ENCODE data around the gene C1QL2. TPM values are rescaled to one million over a fixed set of nuclear protein-coding genes. Genes with fewer than 3 reads are reported as not detected.

The C1QL2 gene
- total and polyA plus RNA-seq, 2 experiments from 2014 or later: 0.69 to 0.87 TPM

DNA sequence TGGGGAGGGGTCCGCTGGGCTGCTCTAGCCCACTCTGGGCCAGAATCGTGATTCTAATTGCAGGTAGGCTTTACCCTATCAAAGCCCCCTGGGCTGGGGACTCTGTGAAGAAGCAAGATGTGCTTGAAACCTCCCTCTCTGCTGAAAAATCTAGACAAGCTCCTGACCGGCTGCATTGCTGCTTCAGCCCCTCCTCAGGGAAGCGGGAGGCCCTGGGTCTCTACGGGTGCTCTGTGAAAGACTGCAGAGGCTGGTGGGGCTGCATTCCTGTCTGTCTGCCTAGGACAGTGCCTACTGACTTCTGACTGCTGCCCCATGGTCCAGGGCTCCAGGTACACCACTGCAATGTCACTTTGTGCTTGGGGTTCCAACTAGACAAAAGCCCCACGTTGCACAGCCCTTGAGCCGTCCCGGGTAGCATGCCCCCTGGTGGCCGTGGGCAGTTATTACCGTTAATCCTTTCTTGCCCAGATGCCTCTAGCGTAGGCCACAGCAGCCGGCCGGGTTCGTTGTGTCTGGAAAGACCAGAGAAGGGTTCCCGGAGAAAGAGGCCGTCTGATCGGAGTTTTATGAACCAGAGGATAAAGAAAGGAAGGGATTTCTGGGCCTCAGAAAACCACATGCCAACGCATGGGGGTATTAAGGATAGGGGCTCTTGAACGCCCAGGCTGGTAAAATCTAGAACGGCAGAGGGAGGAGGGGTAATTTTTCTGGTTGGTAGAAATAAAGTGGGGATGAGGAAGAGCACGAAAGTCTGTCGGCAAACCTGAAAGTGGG, 15.9 kb upstream of the C1QL2 start:
- no peaks in the 10 kb centered on the region for H3K27me3 ChIP-seq (ENCODE audit: insufficient read depth)
- peak; percentile 90 for ATAC-seq
- peaks cover 10% of the 10 kb centered on the region for H3K27me3 Mint-ChIP-seq (ENCODE audit: insufficient read depth, low read depth, poor library complexity)
- DNase-seq (ENCODE audit: low spot score): peak; percentile 86
- no peak overlapping the region for H3K27ac Mint-ChIP-seq
- peaks cover 7% of the 10 kb centered on the region for H3K9me3 Mint-ChIP-seq
- no peak overlapping the region for H3K4me3 Mint-ChIP-seq
- no peaks in the 10 kb centered on the region for H3F3A ChIP-seq (replicated peaks; ENCODE audit: low read depth)
- no peaks in the 10 kb centered on the region for H3K36me3 ChIP-seq (ENCODE audit: insufficient read depth)
- no peaks in the 10 kb centered on the region for H3K4me1 Mint-ChIP-seq
- H3K36me3 Mint-ChIP-seq (ENCODE audit: low read depth): peaks cover 7% of the 10 kb centered on the region; the same call in 2 of the 3 replicates
- no peaks in the 10 kb centered on the region for H3K4me1 ChIP-seq (ENCODE audit: insufficient read depth)
- no peak overlapping the region for H3K4me2 ChIP-seq
- peak overlapping the region; percentile 84 for H2AFZ ChIP-seq
- no peak for TF ChIP-seq EZH2 (IDR thresholded peaks at IDR 0.05; ENCODE audit: low read depth, unreplicated experiment)
- TF ChIP-seq, protein P1, sequence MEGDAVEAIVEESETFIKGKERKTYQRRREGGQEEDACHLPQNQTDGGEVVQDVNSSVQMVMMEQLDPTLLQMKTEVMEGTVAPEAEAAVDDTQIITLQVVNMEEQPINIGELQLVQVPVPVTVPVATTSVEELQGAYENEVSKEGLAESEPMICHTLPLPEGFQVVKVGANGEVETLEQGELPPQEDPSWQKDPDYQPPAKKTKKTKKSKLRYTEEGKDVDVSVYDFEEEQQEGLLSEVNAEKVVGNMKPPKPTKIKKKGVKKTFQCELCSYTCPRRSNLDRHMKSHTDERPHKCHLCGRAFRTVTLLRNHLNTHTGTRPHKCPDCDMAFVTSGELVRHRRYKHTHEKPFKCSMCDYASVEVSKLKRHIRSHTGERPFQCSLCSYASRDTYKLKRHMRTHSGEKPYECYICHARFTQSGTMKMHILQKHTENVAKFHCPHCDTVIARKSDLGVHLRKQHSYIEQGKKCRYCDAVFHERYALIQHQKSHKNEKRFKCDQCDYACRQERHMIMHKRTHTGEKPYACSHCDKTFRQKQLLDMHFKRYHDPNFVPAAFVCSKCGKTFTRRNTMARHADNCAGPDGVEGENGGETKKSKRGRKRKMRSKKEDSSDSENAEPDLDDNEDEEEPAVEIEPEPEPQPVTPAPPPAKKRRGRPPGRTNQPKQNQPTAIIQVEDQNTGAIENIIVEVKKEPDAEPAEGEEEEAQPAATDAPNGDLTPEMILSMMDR (conservative IDR thresholded peaks at IDR 0.05; ENCODE audit: low read depth in 2 of 2): peak; percentile 88 to 93
- H3K4me3 ChIP-seq: no peak overlapping the region
- H3K9me2 ChIP-seq (ENCODE audit: insufficient read depth): no peaks in the 10 kb centered on the region
- no peaks in the 10 kb centered on the region for H4K20me1 ChIP-seq (replicated peaks; ENCODE audit: insufficient read depth)
- no peak overlapping the region for H3K27ac ChIP-seq (ENCODE audit: low read depth)
- no peaks in the 10 kb centered on the region for H3K79me2 ChIP-seq (replicated peaks; ENCODE audit: insufficient read depth)

DNA sequence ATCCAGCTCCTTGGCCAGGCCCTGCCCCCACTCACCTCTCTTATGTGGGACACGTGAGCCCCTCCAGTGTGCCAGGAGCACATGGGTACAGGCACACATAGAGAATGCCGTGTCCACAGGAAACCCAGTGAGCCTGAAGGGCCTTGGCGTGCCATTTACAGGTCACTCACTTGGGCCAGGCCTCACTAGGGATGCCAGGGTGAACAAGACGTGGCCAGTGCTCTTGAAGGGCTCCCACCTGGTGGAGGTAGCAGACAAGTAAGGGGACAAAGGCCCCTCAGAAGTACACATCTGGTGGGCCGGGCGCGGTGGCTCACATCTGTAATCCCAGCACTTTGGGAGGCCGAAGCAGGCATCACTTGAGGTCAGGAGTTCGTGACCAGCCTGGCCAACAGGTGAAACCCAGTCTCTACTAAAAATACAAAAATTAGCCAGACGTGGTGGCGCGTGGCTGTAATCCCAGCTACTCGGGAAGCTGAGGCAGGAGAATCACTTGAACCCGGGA, 15.1 kb upstream of the C1QL2 start:
- Histone ChIP-seq H3K27ac (ENCODE audit: low read depth) (no peak overlapping the region), H3K9me2 (ENCODE audit: insufficient read depth) (no peaks in the 10 kb centered on the region), H3K4me3 (no peak overlapping the region), H3F3A (replicated peaks; ENCODE audit: low read depth) (no peaks in the 10 kb centered on the region), H3K4me2 (no peak overlapping the region), H3K27me3 (ENCODE audit: insufficient read depth) (no peaks in the 10 kb centered on the region), H2AFZ (no peak overlapping the region), H3K4me1 (ENCODE audit: insufficient read depth) (no peaks in the 10 kb centered on the region), H4K20me1 (replicated peaks; ENCODE audit: insufficient read depth) (no peaks in the 10 kb centered on the region), H3K36me3 (ENCODE audit: insufficient read depth) (no peaks in the 10 kb centered on the region), H3K79me2 (replicated peaks; ENCODE audit: insufficient read depth) (no peaks in the 10 kb centered on the region)
- peaks cover 7% of the 10 kb centered on the region for H3K9me3 Mint-ChIP-seq
- H3K27ac Mint-ChIP-seq: no peak overlapping the region
- H3K4me3 Mint-ChIP-seq: no peak overlapping the region
- H3K27me3 Mint-ChIP-seq (ENCODE audit: insufficient read depth, low read depth, poor library complexity): peaks cover 10% of the 10 kb centered on the region
- H3K36me3 Mint-ChIP-seq (ENCODE audit: low read depth): peaks cover 7% of the 10 kb centered on the region; the same call in 2 of the 3 replicates
- DNase-seq (ENCODE audit: low spot score) (no peak), ATAC-seq (no peak)
- no peaks in the 10 kb centered on the region for H3K4me1 Mint-ChIP-seq
- TF ChIP-seq, protein P1 (conservative IDR thresholded peaks at IDR 0.05; ENCODE audit: low read depth in 2 of 2): no peak
- TF ChIP-seq POLR2AphosphoS5 (IDR thresholded peaks at IDR 0.05; ENCODE audit: low read depth) (no peak), CREB1 (CRISPR knock-in tag; IDR thresholded peaks at IDR 0.05; ENCODE audit: low read depth) (no peak), ZNF114 (CRISPR knock-in tag; IDR thresholded peaks at IDR 0.05) (no peak), JUNB (IDR thresholded peaks at IDR 0.05; ENCODE audit: unreplicated experiment) (no peak), EZH2phosphoT487 (IDR thresholded peaks at IDR 0.05; ENCODE audit: unreplicated experiment) (no peak), NANOG (IDR thresholded peaks at IDR 0.05; ENCODE audit: borderline replicate concordance) (no peak), STAT1 (IDR thresholded peaks at IDR 0.05; ENCODE audit: unreplicated experiment) (no peak)
- TF ChIP-seq, protein P2, sequence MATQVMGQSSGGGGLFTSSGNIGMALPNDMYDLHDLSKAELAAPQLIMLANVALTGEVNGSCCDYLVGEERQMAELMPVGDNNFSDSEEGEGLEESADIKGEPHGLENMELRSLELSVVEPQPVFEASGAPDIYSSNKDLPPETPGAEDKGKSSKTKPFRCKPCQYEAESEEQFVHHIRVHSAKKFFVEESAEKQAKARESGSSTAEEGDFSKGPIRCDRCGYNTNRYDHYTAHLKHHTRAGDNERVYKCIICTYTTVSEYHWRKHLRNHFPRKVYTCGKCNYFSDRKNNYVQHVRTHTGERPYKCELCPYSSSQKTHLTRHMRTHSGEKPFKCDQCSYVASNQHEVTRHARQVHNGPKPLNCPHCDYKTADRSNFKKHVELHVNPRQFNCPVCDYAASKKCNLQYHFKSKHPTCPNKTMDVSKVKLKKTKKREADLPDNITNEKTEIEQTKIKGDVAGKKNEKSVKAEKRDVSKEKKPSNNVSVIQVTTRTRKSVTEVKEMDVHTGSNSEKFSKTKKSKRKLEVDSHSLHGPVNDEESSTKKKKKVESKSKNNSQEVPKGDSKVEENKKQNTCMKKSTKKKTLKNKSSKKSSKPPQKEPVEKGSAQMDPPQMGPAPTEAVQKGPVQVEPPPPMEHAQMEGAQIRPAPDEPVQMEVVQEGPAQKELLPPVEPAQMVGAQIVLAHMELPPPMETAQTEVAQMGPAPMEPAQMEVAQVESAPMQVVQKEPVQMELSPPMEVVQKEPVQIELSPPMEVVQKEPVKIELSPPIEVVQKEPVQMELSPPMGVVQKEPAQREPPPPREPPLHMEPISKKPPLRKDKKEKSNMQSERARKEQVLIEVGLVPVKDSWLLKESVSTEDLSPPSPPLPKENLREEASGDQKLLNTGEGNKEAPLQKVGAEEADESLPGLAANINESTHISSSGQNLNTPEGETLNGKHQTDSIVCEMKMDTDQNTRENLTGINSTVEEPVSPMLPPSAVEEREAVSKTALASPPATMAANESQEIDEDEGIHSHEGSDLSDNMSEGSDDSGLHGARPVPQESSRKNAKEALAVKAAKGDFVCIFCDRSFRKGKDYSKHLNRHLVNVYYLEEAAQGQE (IDR thresholded peaks at IDR 0.05; ENCODE audit: unreplicated experiment): no peak

Measured in GM23338 (cell line).